GM19351 (cell line): Measurements from ENCODE around the gene ECT2L.
"Not testable (repeated sequence)": the region's sequence is repeated elsewhere in the genome, so short reads cannot be mapped to it uniquely, and the experiment has no call there.

Experiments
- ATAC-seq: cut with Tn5 transposase; IDR thresholded peaks from one replicate; pipeline ENCODE4 v1.9.1; 2021; ENCODE audit warnings: mild to moderate bottlenecking, moderate library complexity; ENCODE audit not compliant: unreplicated experiment

The ECT2L gene

DNA sequence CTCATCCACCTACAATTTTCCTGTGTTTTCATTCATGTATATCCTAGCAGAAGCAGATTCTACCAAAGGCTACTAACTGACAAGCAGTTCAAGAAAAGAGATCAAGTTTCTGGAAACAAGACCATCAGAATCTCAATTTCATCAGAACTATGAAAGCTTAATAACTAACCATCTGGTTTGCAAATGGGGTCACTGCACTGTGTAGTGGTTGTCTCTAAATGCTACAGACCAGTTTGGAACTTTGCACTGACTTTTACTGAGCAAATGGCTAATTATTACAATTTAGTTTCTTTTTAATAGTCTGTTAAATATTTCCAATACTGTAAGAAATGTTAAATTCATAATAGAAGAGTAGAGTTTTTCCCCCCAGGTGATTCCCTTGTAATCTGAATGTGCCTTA, 127.7 kb downstream of the ECT2L start:
- ATAC-seq: no peak

GRCh38 chr6:138925806-138926205, 129.9 kb downstream of the ECT2L start:
- no peak for ATAC-seq

DNA sequence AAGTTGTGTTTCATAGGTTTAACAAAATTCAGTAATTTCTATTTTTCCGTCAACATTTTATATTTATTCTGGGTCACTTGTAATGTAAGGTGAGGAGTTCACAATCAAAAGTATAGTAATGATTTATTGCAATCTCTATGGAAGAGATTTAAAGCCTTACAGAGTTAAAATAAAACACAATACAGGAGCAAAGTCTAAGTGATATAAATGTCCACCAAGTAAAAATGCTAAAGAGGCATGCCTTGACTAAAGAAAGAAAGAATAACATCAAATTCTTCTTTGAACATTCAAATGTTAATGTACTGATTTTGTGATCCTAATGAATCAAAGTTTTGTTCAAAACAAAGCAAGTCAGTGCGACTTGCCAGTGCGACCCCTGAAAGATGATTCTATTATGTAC, 130.7 kb downstream of the ECT2L start:
- ATAC-seq: no peak

DNA sequence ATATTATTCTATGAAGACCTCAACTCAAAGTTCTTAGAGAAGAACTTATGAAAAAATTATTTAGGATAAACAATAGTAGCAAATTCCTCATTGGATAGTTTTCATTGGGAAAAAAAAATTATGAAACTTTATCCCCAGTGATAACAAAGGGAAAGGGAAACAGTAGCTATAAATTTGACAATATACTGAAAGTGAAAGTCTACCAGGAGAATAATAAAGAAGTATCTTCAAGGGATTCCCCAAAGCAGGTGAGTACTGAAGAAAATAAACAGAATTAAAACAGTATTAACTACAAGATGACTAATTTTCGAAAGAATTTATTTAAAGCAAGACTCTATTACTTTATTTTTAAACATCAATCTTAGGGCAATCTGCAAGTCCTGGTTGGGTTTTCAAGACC, 135.8 kb downstream of the ECT2L start:
- no peak for ATAC-seq

GRCh38 chr6:138936873-138937272, 141.0 kb downstream of the ECT2L start:
- ATAC-seq: not testable (repeated sequence)

GRCh38 chr6:138943089-138943625, 147.3 kb downstream of the ECT2L start:
- ATAC-seq: no peak

GRCh38 chr6:138944412-138944811, 148.5 kb downstream of the ECT2L start:
- no peak for ATAC-seq

- no peak for ATAC-seq
Measured at GRCh38 chr6:138945354-138945753, 149.5 kb downstream of the ECT2L start.

GRCh38 chr6:138948004-138948403, 152.1 kb downstream of the ECT2L start:
- no peak for ATAC-seq

DNA sequence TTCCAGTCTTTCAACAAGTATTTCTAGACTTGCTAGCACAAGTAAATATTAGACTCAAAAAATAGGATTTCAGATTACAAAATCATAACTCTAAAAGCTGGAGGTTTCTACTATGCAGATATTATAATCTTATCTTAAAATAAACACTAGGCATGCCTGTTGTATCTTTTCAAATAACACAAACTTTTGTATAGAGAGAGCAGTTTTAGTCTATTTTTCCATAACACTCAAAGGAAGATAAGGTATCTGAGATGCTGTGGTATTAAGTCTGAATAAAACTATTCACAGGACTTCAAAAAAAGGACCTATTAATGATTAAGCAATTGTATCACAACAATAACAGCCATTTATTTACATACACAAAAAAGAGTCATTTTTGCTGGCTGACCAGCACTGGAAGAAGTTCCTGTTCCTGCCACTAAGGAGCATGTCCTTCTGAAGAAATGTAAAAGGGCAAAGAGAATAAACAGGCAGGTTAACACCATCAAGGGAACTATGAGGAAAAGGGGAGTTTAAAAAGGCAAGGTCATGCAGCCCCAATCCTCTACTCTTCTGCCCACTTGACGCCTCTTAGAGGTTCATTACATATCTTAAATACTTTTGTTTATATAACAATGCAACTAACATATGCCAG, 152.8 kb downstream of the ECT2L start:
- no peak for ATAC-seq

DNA sequence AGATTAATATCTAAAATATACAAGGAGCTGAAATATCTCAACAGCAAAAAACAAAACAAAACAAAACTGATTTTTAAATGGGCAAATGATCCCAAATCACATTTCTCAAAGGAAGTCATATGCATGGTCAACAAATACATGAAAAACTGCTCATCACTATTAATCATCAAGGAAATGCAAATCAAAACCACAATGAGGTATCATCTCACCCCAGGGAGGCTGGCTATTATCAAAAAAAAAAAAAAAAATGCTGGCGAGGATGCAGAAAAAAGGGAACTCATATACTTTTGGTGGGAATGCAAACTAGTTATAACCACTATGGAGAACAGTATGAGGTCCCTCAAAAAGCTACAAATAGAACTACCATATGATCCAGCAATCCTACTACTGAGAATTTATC, 157.6 kb downstream of the ECT2L start:
- ATAC-seq: no peak
